GM12875 (cell line): ENCODE results near the gene MEGF8.

Experiments
- H3K4me3 ChIP-seq: one replicate; pipeline ENCODE4 v1.5.1; 2011; ENCODE audit warnings: low read depth, low read length, control low read depth
- CTCF ChIP-seq: IDR thresholded peaks from 2 replicates; pipeline ENCODE4 v1.5.1; 2011; ENCODE audit warnings: low read depth, mild to moderate bottlenecking, control low read depth, inconsistent platforms, low read length, moderate library complexity, borderline replicate concordance; ENCODE audit not compliant: insufficient read depth

MEGF8 gene

DNA sequence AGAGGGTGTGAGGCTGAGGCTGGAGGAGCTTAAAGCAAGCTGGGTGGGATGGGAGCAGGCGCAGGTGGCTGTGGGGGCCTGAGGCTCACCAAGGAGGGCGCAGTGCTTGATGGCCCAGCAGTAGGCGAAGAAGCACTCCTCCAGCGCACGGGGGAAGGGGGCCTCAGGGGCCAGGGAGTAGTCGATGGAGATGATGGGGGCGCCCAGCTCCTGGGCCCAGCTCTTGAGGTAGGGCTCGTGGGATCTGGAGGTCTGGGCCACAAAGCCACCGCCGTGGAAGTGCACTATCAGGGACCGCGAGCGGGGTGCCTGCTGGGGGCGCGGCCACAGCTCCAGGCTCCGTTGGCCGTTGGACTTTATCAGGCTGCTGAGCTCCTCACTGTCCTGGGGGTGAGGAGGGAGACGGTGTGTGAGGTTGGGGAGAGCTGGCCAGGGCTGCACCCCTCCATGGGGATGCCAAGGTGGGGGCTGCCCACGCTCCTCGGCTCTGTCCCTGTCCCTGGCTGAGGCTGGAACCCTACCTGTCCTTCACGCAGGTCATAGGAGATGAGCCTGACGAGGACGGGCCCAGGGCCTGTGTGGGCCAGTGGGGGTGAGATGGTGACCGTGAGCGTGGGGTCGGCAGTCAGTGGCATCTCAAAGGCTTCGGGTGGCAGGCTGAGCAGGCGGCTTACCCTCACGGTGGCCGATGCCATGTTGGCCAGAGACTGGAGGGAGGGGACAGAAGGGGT lies 81.8 kb downstream of the MEGF8 start:
- no peak overlapping the region for H3K4me3 ChIP-seq
- no peak for TF ChIP-seq CTCF

- no peak for TF ChIP-seq CTCF
- H3K4me3 ChIP-seq = no peak overlapping the region
Measured at GRCh38 chr19:42407816-42408175, 82.4 kb downstream of the MEGF8 start.

DNA sequence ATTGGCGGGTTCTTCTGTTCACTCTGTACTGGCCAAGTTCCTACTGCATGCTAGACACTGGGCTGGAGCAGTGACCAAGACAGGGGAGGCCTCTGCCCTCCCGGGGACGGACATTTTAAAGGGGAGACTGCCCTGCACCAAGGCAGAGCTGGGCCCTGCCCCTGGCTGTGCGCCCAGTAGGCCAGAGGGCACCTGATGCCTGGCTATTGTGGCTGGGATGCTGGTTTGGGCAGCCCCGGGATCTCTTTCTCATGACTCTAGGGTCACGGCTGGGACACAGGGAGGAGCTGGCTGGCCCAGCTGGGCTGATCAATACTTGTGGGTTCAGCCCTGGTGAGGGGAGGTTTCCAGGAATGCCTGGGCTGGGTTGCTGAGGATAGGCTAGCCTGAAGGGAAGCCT lies 84.0 kb downstream of the MEGF8 start:
- TF ChIP-seq CTCF = no peak
- no peak overlapping the region for H3K4me3 ChIP-seq

DNA sequence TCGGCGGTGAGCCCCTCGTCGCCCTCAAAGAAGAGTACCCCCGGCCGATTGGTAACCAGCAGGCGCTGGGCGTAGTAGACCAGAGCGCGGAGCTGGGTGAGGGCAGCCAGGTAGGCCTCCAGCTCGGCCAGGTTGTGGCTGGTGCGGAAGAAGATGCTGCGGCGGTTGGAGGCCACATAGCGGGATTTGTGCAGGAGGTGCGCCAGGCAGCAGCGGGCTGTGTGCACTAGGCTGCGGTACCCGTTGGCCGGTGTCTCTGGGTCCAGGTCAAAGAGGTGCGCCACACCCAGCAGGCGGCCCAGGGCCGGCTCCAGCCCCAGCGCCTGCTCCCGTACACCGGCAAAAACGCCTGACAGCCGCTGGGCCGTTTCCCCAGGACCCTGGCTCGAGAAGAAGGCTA lies 84.9 kb downstream of the MEGF8 start:
- H3K4me3 ChIP-seq = no peak overlapping the region
- TF ChIP-seq CTCF = no peak

DNA sequence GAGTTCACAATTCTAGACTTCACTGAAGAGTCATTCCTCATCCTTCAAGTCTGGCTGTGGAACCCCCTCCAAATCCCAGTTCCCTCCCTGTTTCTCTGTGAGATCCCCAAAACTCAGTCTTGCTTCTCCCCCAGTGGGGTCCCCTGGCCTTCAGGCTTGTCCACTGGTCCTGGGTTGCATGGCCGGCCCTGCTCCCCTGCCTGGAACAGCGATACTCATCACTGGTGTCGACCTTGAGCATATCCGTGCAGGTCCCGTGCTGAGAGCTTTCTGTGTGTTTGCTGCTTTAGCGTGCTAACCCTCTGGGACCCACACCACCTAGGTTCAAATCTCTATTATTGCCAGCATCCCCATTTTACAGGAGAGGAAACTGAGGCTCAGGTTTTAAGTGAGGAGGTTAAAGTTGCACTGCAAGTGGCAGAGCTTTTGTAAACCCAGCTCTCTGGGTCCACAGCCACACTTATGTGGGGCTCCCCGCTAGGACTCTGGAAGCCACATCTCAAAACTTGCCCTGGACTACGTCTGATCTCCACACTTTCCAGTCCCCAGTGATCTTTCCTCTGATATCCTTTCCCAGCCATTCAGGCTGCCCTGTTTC lies 86.2 kb downstream of the MEGF8 start:
- H3K4me3 ChIP-seq = no peak overlapping the region
- TF ChIP-seq CTCF = no peak

GRCh38 chr19:42412227-42412626 lies 86.8 kb downstream of the MEGF8 start:
- no peak for TF ChIP-seq CTCF
- no peak overlapping the region for H3K4me3 ChIP-seq

- TF ChIP-seq CTCF = no peak
- no peak overlapping the region for H3K4me3 ChIP-seq
Measured at GRCh38 chr19:42412661-42413076, 87.2 kb downstream of the MEGF8 start.
